ENCODE data around the gene TAF5L.

TAF5L gene

GRCh38 chr1:229655781-229656180 is 29.9 kb upstream of the TAF5L start:
- TF ChIP-seq CTCF (IDR thresholded peaks at IDR 0.05; ENCODE audit: low read depth, low read length) = no peak
- no peak overlapping the region for H3K4me3 ChIP-seq (replicated peaks in 1 of 2; ENCODE audit: low read depth in 2 of 2, low read length in 2 of 2)
- no peak for DNase-seq (ENCODE audit: low read depth in 2 of 2)

- no peak for TF ChIP-seq CTCF (IDR thresholded peaks at IDR 0.05; ENCODE audit: low read depth, low read length)
- DNase-seq (ENCODE audit: low read depth in 2 of 2) = no peak
- no peak overlapping the region for H3K4me3 ChIP-seq (replicated peaks in 1 of 2; ENCODE audit: low read depth in 2 of 2, low read length in 2 of 2)
Measured at GRCh38 chr1:229653420-229653819, 27.5 kb upstream of the TAF5L start.

GRCh38 chr1:229651546-229651945 is 25.6 kb upstream of the TAF5L start:
- DNase-seq (ENCODE audit: low read depth in 2 of 2) = no peak
- TF ChIP-seq CTCF (IDR thresholded peaks at IDR 0.05; ENCODE audit: low read depth, low read length) = no peak

DNA sequence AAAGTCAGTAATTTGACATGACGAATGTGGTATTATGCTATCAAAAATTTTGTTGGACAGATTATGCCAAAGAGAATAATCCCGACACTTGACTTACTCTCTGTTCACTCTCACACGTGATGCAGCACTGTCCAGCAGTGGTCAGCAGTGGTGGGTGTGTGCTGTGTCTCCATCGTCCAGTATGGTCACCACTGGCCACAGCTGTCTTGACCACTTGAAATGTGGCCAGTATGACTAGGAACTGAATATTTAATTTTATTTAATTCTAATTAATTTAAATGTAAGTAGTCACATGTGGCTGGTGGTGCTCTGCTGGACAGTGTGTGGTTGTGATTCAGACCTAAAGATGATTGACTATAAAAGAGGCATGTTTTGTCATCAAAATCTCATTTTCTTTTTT is 24.1 kb upstream of the TAF5L start:
- TF ChIP-seq CTCF (IDR thresholded peaks at IDR 0.05; ENCODE audit: low read depth, low read length) = no peak

More at GRCh38 chr1:229651546-229651945, 25.6 kb upstream of the TAF5L start:
- H3K4me3 ChIP-seq (replicated peaks in 1 of 2; ENCODE audit: low read depth in 2 of 2, low read length in 2 of 2) = no peak overlapping the region

DNA sequence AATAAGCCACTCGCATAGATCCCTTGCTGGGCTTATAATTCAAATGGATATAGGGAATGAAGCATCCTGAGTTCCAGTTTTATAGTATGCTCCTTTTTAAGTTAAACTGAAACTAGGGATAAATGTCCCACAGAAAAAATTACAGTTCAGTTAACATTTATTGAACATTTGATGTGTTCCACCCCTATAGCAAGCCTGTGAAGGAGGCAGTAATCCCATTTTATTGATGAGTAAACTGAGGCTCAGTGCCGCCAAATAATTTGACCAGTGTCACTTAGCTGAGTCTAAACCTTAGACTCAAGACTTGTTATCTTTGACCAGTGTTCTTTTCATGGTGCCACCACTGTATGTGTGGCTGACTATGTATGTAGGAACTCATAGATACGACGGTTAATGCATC is 22.5 kb upstream of the TAF5L start:
- TF ChIP-seq CTCF (IDR thresholded peaks at IDR 0.05; ENCODE audit: low read depth, low read length) = no peak
- no peak overlapping the region for H3K4me3 ChIP-seq (replicated peaks in 1 of 2; ENCODE audit: low read depth in 2 of 2, low read length in 2 of 2)
- DNase-seq (ENCODE audit: low read depth in 2 of 2) = no peak

More for the DNA sequence above, 24.1 kb upstream of the TAF5L start:
- H3K4me3 ChIP-seq (replicated peaks in 1 of 2; ENCODE audit: low read depth in 2 of 2, low read length in 2 of 2) = no peak overlapping the region
- DNase-seq (ENCODE audit: low read depth in 2 of 2) = no peak

DNA sequence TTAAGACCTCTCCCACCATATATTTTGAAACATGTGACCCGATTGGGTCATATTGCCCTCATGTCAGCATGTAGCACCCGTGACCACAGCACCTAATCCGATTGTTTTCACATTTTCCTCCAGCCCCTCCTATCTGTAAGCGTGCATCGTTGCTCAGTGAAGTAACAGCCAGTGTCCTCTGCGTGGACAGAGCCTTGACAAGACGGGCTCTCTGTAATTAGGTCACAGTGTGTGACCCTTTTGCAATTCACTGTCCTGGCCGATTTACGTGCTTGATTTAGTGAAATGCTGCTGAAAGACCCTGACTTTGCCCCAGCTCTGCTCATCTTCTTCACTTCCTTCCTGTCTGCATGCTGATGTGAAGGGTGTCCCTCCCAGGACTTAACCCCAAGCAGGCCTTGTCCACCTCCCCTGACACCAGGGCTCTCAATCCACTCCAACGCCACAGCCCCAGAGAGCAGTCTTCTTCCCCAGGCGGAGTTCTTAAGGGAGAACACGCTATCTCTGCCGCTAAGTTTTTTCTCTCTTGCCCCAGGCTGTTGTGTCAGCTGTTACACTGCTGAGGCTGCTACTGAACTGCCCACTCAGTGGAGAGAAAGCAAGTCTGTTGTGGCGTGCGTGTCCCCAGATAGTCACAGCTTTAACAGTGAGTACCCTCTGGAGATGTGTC is 19.5 kb upstream of the TAF5L start:
- DNase-seq (ENCODE audit: low read depth in 2 of 2) = no peak
- H3K4me3 ChIP-seq (replicated peaks in 1 of 2; ENCODE audit: low read depth in 2 of 2, low read length in 2 of 2) = no peak overlapping the region
- no peak for TF ChIP-seq CTCF (IDR thresholded peaks at IDR 0.05; ENCODE audit: low read depth, low read length)
